GM12801 (cell line): ENCODE results near the gene ABCC5.

Experiments
- CTCF ChIP-seq: IDR thresholded peaks from one replicate; pipeline ENCODE4 v1.5.1; 2011; ENCODE audit warnings: control low read depth; ENCODE audit not compliant: insufficient read length; ENCODE audit errors: extremely low read depth

The ABCC5 gene

GRCh38 chr3:183991403-183991802 is 26.3 kb downstream of the ABCC5 start:
- no peak for TF ChIP-seq CTCF

DNA sequence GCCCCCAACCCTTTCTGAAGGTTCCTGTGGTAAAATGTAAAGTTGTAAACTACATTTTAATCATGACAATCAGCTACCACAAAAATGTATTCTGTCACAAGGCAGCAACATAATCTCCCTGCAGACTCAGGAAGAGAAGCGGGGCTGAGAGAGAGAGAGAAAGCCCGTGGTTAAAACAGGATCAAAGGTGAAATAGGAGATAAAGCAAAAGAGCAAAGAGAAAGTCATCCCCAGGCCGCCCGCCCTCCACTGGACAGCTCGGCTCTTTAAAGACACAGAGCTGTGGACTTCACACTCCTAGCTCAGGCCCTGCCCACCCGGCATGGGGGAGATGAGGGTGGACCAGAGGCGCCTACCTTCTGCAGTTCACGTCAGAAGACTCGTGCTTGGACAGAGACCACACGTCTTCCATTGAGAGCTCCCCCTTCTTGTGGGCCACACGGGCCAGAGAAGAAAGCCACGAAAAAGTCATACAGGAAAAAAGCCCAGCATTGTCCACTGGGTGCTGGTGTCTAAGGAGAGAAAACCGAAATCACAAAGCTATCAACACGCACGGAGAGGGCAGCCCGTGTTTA is 29.4 kb downstream of the ABCC5 start:
- TF ChIP-seq CTCF: no peak

DNA sequence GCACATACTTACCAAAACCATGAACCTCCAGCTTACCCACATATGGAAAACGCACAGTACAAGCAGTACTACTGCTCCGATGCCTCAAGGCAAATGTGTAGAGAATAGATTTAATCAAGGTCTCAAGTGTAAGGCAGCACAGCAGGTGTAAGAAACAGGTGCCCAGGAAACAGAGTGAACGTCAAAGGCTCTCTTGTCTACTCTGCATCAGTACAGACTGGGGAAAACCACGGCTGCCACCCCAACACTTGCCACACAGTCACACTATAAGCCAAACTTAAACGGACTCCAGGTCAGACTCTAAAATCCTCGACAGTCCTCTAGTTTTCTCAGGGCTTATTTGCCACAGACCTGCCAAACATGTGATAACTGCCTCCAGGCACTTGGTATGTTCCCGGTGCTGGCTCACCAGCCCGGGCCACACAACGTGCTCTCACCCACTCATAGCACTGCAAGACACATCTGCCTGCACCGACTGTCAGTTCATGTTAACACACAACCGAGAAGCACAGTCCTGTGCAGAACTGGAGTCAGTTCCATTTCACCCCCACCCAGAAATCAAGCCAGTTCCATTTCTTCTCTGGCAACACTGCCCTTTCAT is 30.6 kb downstream of the ABCC5 start:
- TF ChIP-seq CTCF: no peak

DNA sequence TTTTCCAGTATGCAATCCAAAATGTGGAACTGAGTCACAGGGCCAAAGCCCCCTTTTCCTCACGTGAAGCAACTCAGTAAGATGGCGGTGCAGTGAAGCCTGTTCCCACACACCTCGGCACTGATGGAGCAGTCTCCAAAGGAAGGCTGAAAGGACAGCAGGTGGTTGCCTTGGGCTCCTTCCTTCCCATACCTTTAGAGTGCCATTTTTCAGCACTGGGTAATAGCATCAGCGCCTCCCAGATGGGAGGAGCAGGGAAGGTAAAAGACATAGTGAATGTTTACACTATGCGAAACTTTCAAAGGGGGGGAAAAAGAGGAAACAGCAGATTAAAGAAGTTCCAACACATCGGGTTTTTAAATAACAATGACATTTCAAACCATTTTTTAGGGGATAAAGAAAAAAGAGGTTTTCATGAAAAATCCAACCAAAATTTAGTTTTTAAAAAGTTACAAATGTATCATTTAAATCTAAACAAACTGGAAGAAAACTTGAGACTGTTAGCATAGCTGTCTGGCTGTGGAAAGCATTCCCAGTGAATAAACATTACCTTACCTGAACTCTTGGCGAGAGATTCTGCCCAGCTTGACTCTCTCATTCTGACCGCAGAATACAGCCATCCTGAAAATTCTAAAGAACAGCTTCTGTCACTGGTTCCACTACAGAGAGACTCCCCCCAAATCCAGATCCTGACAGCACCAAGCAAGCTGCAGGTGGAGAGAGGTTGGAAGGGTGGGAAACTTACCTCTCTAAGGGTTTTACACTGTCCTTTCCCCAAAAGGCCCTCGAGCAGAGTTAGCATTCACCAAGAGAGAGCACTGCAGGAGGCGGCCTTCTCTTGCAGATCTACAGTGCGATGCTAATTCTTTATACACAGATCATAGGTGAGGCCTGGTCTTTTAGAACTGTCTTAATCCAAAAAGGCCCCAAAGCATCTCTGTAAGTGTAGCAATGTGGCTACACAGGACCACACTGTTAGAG is 32.6 kb downstream of the ABCC5 start:
- no peak for TF ChIP-seq CTCF

GRCh38 chr3:183984127-183984740 is 33.5 kb downstream of the ABCC5 start:
- TF ChIP-seq CTCF: no peak

GRCh38 chr3:183981990-183982644 is 35.6 kb downstream of the ABCC5 start:
- TF ChIP-seq CTCF: no peak

- no peak for TF ChIP-seq CTCF
Measured at GRCh38 chr3:183980403-183980802, 37.3 kb downstream of the ABCC5 start.
